GM13976 (cell line): ENCODE data around the gene MAJIN.
A peak's percentile ranks its signal among the peaks of the same experiment; 100 is the strongest.

Experiments used
- DNase-seq: peaks from one replicate; pipeline ENCODE4 v3.0.0; 2012; ENCODE audit warnings: low spot score
- in situ Hi-C: fragments of 300-500 bp; cut with MboI; formaldehyde crosslinking; loops from one replicate; pipeline ENCODE4 v1.12.0; 2022; ENCODE audit warnings: low sequenced_read_pairs, mixed read lengths, inconsistent platforms; ENCODE audit not compliant: unreplicated experiment
- TF ChIP-seq, protein P1 (sequence below): IDR thresholded peaks from 2 replicates; pipeline ENCODE4 v1.5.1; 2012; ENCODE audit warnings: borderline replicate concordance, mild to moderate bottlenecking; ENCODE audit not compliant: insufficient read depth; ENCODE audit errors: extremely low read depth, missing control alignments, control extremely low read depth

MAJIN gene

DNA sequence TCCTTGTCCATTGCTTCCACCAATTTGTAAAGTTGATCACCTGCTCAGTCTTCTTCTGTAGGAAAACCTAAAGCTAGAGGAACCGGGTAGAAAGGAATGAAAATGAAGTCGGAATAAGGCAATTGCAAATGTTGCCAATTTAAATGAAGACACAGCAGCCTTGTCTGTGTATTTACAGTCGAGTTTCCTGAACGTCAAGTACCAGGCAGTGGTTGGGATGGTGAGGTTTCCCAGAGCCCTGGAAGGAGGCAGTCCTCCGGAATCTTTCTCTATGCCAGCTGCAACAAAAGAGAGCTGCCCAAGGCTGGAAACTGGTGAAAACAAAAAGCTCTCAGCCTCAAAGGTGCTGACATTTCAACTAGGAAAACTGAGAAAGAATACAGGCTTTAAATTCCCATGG lies 17.7 kb downstream of the MAJIN start:
- no peak for DNase-seq
- TF ChIP-seq, protein P1, sequence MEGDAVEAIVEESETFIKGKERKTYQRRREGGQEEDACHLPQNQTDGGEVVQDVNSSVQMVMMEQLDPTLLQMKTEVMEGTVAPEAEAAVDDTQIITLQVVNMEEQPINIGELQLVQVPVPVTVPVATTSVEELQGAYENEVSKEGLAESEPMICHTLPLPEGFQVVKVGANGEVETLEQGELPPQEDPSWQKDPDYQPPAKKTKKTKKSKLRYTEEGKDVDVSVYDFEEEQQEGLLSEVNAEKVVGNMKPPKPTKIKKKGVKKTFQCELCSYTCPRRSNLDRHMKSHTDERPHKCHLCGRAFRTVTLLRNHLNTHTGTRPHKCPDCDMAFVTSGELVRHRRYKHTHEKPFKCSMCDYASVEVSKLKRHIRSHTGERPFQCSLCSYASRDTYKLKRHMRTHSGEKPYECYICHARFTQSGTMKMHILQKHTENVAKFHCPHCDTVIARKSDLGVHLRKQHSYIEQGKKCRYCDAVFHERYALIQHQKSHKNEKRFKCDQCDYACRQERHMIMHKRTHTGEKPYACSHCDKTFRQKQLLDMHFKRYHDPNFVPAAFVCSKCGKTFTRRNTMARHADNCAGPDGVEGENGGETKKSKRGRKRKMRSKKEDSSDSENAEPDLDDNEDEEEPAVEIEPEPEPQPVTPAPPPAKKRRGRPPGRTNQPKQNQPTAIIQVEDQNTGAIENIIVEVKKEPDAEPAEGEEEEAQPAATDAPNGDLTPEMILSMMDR = no peak
- in situ Hi-C loops = no loop called here

DNA sequence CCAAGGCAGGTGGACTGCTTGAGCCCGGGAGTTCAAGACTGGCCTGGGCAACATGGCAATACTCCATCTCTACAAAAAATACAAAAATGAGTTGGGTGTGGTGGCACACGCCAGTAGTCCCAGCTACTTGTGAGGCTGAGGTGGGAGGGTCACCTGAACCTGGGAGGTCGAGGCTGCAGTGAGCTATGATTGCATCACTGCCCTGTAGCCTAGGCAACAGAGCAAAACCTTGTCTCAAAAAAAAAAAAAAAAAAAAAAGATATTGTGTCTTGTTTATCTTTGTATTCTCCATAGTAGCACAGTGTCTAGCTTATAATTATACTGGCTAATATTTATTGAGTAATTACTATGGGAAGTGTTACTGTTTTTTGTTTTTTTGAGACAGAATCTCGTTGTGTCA lies 20.4 kb downstream of the MAJIN start:
- in situ Hi-C loops = no loop called here
- DNase-seq = no peak
- TF ChIP-seq, protein P1 = no peak

DNA sequence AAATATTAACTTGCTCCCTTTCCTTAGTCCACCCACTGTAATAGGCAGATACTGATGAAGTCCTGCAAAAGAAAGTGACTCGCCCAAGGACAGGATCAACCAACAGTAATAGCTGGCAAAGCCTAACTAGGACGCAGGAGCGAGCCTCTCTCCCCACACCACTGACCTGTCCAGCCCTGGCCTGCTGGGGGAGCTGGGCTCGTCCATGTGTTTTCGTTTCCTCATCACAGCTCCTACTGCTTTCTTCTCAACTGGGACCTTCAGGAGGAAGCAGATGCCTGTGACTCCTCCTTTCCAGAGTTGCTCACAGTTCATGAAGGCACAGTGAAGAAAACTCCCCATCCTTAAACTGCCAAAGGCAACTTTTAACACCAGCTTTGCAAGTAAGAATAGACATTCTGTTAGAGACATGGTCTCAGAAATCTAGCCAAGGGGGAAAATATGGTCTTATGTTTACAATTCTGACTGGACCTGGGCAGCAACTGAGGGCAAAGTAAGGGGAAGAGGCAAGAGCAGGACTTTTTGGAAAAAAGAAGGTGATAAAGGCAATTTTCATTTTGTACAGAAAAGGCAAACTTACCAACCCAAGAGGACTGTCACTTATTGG lies 24.6 kb downstream of the MAJIN start:
- no peak for DNase-seq

DNA sequence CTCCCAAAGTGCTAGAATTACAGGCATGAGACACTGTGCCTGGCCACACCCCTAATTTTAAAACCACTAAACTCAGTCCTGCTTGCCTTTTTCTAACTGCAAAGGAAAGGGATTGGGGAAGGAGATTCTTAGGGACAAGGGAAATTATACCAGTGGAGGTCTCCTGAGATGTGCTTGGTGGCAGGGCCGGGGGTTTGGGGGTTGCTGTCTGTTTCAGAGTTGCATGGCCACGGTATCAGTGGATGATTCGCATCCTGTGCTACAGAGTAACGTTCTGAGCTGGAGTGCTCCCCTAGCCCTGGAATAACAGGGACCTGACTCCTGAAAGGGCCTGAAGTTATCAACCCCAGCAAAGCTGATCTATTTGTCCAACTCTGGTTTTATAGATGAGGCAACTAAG lies 35.4 kb downstream of the MAJIN start:
- TF ChIP-seq, protein P1 = no peak
- DNase-seq = no peak
- in situ Hi-C loops = no loop called here

More for the DNA sequence above, 24.6 kb downstream of the MAJIN start:
- in situ Hi-C loops = no loop called here
- TF ChIP-seq, protein P1 = no peak

DNA sequence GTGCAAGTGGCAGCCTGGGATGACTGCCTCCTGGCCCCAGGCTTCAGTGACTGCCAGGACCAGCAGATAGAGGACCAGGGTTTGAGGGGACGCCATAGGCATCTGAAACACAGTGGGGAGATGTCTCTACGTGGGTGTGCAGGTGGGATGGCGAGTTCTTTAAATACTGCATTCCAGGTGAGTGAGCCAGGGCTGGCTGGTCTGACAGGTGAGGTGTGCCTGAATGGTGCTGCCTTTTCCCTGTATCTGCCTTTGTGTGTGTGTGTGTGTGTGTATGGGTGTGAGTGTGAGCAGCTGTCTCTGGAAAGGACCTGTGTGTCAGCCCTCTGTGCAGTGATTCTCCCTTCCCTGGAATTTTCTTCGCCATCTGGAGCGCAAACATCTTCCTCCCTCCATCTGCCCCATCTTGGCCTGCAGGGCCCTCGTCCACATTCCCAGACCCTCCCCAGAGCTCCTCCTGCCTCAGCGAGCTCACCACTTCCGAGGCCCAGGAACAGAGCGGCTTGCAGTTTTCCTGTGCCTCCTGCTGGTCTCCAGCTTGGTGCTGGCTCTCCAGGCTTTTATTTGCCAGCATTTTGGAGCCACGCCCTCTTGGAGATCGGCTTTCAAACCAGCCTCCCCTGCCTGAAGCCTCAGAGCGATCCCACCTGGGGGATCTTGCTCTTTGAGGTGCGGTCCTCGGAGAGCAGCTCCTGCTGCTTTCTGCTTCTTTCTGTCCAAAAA lies 36.4 kb downstream of the MAJIN start, which contains the start of gene GPHA2:
TSS of gene GPHA2 (minus strand) at position 535 of the 723 bp plus-strand sequence. CDS start at position 102, 433 bp downstream.
- DNase-seq = peak; percentile 14
- in situ Hi-C loops = no loop called here
- TF ChIP-seq, protein P1 = no peak

DNA sequence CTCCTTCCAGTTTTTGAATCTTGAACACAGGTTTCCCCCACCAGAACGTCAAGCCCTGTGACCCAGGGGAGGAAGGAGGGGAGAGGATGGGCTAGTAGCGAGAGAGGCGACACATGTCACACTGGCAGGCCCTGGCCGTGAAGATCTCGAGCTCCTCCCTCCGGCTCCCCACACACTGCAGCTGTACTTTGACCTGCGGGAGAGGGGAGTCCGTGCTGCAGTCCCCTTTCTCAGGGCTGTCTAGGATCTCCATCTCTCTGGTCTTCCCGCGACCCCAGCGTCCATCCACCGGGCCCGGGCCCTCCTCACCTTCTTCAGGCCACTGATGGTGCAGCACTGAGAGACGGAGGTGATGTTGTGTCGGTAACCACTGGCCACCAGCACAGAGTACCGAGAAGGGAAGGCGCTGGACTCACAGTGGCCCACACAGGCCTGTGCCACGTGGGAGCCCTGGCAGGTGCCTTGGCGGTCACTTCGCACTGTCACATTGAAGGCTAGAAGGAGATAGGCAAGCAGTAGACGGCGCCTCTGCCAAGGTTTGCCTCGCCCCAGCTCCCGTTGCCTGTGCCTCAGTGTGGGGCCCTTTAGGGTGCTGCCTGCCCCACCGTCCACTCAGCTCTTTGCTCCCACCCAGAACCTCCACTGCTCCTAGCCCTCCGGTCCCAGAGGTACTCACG lies 37.1 kb downstream of the MAJIN start:
- peak; percentile 16 for DNase-seq
- TF ChIP-seq, protein P1 = no peak
- in situ Hi-C loops = no loop called here
